IPS DF 6.9 (cell line): ENCODE measurements around the gene IL18.
A peak's percentile ranks its signal among the peaks of the same experiment; 100 is the strongest.

ENCODE experiments used
- DNase-seq: peaks from one replicate; pipeline ENCODE4 v3.0.0-alpha.2; 2013; ENCODE audit warnings: low read depth, low spot score
- H3K27ac ChIP-seq: one replicate; pipeline ENCODE4 v1.5.1; 2013; ENCODE audit warnings: low read length, control low read depth
- H3K27me3 ChIP-seq: 2 replicates; pipeline ENCODE4 v1.6.1; 2013; ENCODE audit warnings: mild to moderate bottlenecking, low read length; ENCODE audit not compliant: control insufficient read depth, insufficient read depth
- H3K36me3 ChIP-seq: 2 replicates; pipeline ENCODE4 v1.6.1; 2013; ENCODE audit warnings: low read length; ENCODE audit not compliant: control insufficient read depth, insufficient read depth
- H3K4me1 ChIP-seq: 2 replicates; pipeline ENCODE4 v1.6.1; 2013; ENCODE audit warnings: low read length; ENCODE audit not compliant: control insufficient read depth, insufficient read depth
- H3K4me3 ChIP-seq: 2 replicates; pipeline ENCODE4 v1.5.1; 2013; ENCODE audit warnings: mild to moderate bottlenecking, low read length
- H3K9me3 ChIP-seq: 2 replicates; pipeline ENCODE4 v1.6.1; 2013; ENCODE audit warnings: low read length, inconsistent platforms; ENCODE audit not compliant: control insufficient read depth, insufficient read depth
- WGBS: extraction: QIAGEN DNeasy Blood & Tissue Kit; methylation state at CpG from one replicate; pipeline ENCODE4 v1.1.7; 2013; ENCODE audit warnings: mixed read lengths, missing lambda C conversion rate; ENCODE audit not compliant: insufficient read length, insufficient coverage; 5-methylcytosine and 5-hydroxymethylcytosine counted together

IL18 gene

GRCh38 chr11:112186304-112186703, 22.4 kb upstream of the IL18 start:
- no peaks in the 10 kb centered on the region for H3K4me1 ChIP-seq
- H3K9me3 ChIP-seq: no peaks in the 10 kb centered on the region
- no peaks in the 10 kb centered on the region for H3K27me3 ChIP-seq
- no peak for DNase-seq
- H3K4me3 ChIP-seq: no peak overlapping the region
- no peaks in the 10 kb centered on the region for H3K36me3 ChIP-seq
- H3K27ac ChIP-seq: no peak overlapping the region

GRCh38 chr11:112185883-112186282, 22.0 kb upstream of the IL18 start:
- no peaks in the 10 kb centered on the region for H3K36me3 ChIP-seq
- H3K27me3 ChIP-seq: no peaks in the 10 kb centered on the region
- no peak for DNase-seq
- H3K4me3 ChIP-seq: no peak overlapping the region
- no peak overlapping the region for H3K27ac ChIP-seq
- no peaks in the 10 kb centered on the region for H3K9me3 ChIP-seq
- H3K4me1 ChIP-seq: no peaks in the 10 kb centered on the region

- no peak for DNase-seq
- WGBS: no CpG with 5 or more reads among the region's 1 CpG
- Histone ChIP-seq H3K36me3 (no peaks in the 10 kb centered on the region), H3K4me1 (no peaks in the 10 kb centered on the region), H3K4me3 (no peak overlapping the region), H3K27me3 (no peaks in the 10 kb centered on the region), H3K9me3 (no peaks in the 10 kb centered on the region), H3K27ac (no peak overlapping the region)
Measured at GRCh38 chr11:112182867-112183266, 19.0 kb upstream of the IL18 start.

GRCh38 chr11:112179601-112180000, 15.7 kb upstream of the IL18 start:
- Histone ChIP-seq H3K4me3 (no peak overlapping the region), H3K27ac (no peak overlapping the region), H3K9me3 (no peaks in the 10 kb centered on the region), H3K36me3 (no peaks in the 10 kb centered on the region), H3K4me1 (no peaks in the 10 kb centered on the region), H3K27me3 (no peaks in the 10 kb centered on the region)
- DNase-seq: no peak

GRCh38 chr11:112178936-112179335, 15.0 kb upstream of the IL18 start:
- no peaks in the 10 kb centered on the region for H3K4me1 ChIP-seq
- H3K36me3 ChIP-seq: no peaks in the 10 kb centered on the region
- H3K27ac ChIP-seq: no peak overlapping the region
- no peaks in the 10 kb centered on the region for H3K9me3 ChIP-seq
- H3K4me3 ChIP-seq: no peak overlapping the region
- WGBS: 100% methylated on average over 1 of the region's 3 CpGs
- DNase-seq: no peak
- no peaks in the 10 kb centered on the region for H3K27me3 ChIP-seq

- Histone ChIP-seq H3K27ac (no peak overlapping the region), H3K4me3 (no peak overlapping the region), H3K27me3 (no peaks in the 10 kb centered on the region), H3K9me3 (no peaks in the 10 kb centered on the region), H3K4me1 (no peaks in the 10 kb centered on the region), H3K36me3 (no peaks in the 10 kb centered on the region)
- no CpG with 5 or more reads among the region's 1 CpG for WGBS
- no peak for DNase-seq
Measured at GRCh38 chr11:112178428-112178827, 14.5 kb upstream of the IL18 start.

GRCh38 chr11:112177589-112177988, 13.7 kb upstream of the IL18 start:
- Histone ChIP-seq H3K4me3 (no peak overlapping the region), H3K36me3 (no peaks in the 10 kb centered on the region), H3K27me3 (no peaks in the 10 kb centered on the region), H3K4me1 (no peaks in the 10 kb centered on the region), H3K27ac (no peak overlapping the region), H3K9me3 (no peaks in the 10 kb centered on the region)
- no CpG with 5 or more reads among the region's 4 CpGs for WGBS
- DNase-seq: no peak

- Histone ChIP-seq H3K27ac (no peak overlapping the region), H3K4me3 (no peak overlapping the region), H3K4me1 (no peaks in the 10 kb centered on the region), H3K27me3 (no peaks in the 10 kb centered on the region), H3K9me3 (no peaks in the 10 kb centered on the region), H3K36me3 (no peaks in the 10 kb centered on the region)
- WGBS: no CpG with 5 or more reads among the region's 1 CpG
- DNase-seq: no peak
Measured at GRCh38 chr11:112176077-112176476, 12.2 kb upstream of the IL18 start.

GRCh38 chr11:112175599-112175952, 11.7 kb upstream of the IL18 start:
- Histone ChIP-seq H3K4me1 (no peaks in the 10 kb centered on the region), H3K27ac (no peak overlapping the region), H3K27me3 (no peaks in the 10 kb centered on the region), H3K36me3 (no peaks in the 10 kb centered on the region), H3K4me3 (no peak overlapping the region), H3K9me3 (no peaks in the 10 kb centered on the region)
- no CpG with 5 or more reads among the region's 4 CpGs for WGBS
- DNase-seq: no peak

- WGBS: no CpG with 5 or more reads among the region's 11 CpGs
- Histone ChIP-seq H3K4me3 (no peak within 1 kb of the TSS), H3K9me3 (no peaks in the 10 kb centered on the region), H3K36me3 (no peaks in the 10 kb centered on the region), H3K4me1 (no peaks in the 10 kb centered on the region), H3K27me3 (no peaks in the 10 kb centered on the region), H3K27ac (no peak within 1 kb of the TSS)
- peak; percentile 33 for DNase-seq
Measured at GRCh38 chr11:112174789-112175598, 11.1 kb upstream of the IL18 start, which contains the start of gene BCO2. BCO2 (plus strand) TSS chr11:112175512; CDS start chr11:112175602, 90 bp downstream.

GRCh38 chr11:112173152-112173551, 9.3 kb upstream of the IL18 start:
- Histone ChIP-seq H3K4me1 (no peaks in the 10 kb centered on the region), H3K27ac (no peak overlapping the region), H3K9me3 (no peaks in the 10 kb centered on the region), H3K36me3 (no peaks in the 10 kb centered on the region), H3K4me3 (no peak overlapping the region), H3K27me3 (no peaks in the 10 kb centered on the region)
- WGBS: no CpG with 5 or more reads among the region's 3 CpGs
- no peak for DNase-seq
